ENCODE data around the gene MDN1.

DNA sequence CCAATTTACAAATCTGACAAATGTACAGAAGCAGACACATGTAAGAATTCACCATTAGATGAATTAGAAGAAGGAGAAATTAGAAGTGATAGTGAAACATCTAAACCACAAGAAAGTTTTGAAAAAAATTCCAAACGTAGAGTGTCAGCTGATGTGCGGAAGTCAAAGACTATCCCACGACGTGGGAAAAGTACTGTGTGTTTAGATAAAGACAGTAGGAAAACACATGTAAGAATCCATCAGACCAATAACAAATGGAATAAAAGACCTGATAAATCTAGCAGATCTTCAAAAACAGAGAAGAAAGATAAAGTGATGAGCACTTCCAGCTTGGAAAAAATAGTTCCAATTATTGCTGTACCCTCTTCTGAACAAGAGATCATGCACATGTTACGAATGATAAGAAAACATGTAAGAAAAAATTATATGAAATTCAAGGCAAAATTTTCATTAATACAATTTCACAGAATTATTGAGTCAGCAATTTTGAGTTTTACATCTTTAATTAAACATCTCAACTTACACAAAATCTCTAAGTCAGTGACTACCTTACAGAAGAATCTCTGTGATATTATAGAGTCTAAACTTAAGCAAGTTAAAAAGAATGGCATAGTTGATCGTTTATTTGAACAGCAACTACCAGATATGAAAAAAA is 46.6 kb upstream of the MDN1 start:
- TF ChIP-seq ELF1 (IDR thresholded peaks at IDR 0.05) = no peak
- no peak for TF ChIP-seq EZH2phosphoT487 (IDR thresholded peaks at IDR 0.05; ENCODE audit: borderline replicate concordance, low read depth)

Data from SK-N-SH (cell line).